HepG2 (cell line): ENCODE measurements around the gene AGPAT3.

Experiments
- CEBPB ChIP-seq: IDR thresholded peaks from 2 replicates; pipeline ENCODE4 v1.6.1; 2011; ENCODE audit warnings: low read depth, low read length, improper control_type of control experiment, borderline replicate concordance
- CTCF ChIP-seq: sonication (generic); formaldehyde crosslinking; IDR thresholded peaks from 2 replicates; pipeline ENCODE4 v1.5.0; 2020; ENCODE audit warnings: mild to moderate bottlenecking, missing genetic modification reagents, moderate library complexity
- MAX ChIP-seq: IDR thresholded peaks from 2 replicates; pipeline ENCODE4 v1.6.1; 2012; ENCODE audit warnings: inconsistent platforms
- PRDM4 ChIP-seq: sonication (generic); formaldehyde crosslinking; IDR thresholded peaks from 2 replicates; pipeline ENCODE4 v1.9.0; 2021; ENCODE audit warnings: missing genetic modification reagents, borderline replicate concordance
- SETDB1 ChIP-seq: sonication (generic); formaldehyde crosslinking; IDR thresholded peaks from 2 replicates; pipeline ENCODE4 v1.5.1; 2020; ENCODE audit warnings: missing genetic modification reagents, mild to moderate bottlenecking, borderline replicate concordance
- ZNF850 ChIP-seq: sonication (generic); formaldehyde crosslinking; conservative IDR thresholded peaks from 2 replicates; pipeline ENCODE4 v1.9.0; 2021; ENCODE audit warnings: mild to moderate bottlenecking, missing genetic modification reagents

GRCh38 chr21:43940329-43941050 lies 75.5 kb downstream of the AGPAT3 start:
- TF ChIP-seq ZNF850 (CRISPR knock-in tag) (no peak), MAX (no peak), CTCF (CRISPR knock-in tag) (no peak), PRDM4 (no peak), SETDB1 (no peak), CEBPB (no peak)
